ENCODE results near the gene HECW1. TPM values are rescaled to one million over a fixed set of nuclear protein-coding genes. Genes with fewer than 3 reads are reported as not detected.

HECW1 gene
- total RNA-seq, 3 donors from 2014 or later: 0.48 to 1.9 (median 0.66) TPM

DNA sequence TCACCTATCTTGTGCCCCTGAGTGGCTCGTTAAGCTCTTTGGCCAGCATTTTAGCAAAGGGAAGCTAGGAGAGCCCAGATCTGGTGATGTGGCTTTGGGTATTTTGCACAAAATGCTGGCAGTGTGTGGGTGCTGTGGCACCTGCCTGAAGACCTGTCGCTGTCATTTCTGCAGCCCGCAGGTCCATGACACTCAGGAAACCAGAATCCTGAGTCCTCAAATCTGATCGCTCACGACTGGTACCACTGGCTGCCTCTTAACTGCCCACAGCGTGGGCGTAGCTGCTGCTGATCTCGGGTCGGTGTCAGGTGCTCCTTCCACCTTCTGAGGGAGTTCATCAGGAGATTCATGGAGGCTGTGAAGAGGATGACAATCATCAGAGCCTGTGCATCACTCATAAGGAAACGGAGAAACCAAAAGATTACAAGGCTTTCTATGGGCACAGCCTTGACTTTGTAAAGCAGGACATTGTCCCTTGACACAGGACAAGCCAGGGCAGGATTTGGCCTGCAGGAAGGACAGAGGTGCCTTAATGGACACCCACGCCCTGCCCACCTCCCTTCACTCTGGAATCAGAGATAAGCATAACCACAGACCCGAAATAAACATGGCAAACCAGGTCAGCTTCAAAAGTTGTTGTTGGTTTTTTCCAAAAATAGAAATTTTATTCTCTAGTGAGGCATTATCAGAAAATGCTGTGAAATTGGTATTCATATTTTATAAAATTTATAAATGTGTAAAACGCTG lies 399.5 kb downstream of the HECW1 start:
- no peak for TF ChIP-seq POLR2AphosphoS5 (IDR thresholded peaks at IDR 0.05)
- TF ChIP-seq CTCF (IDR thresholded peaks at IDR 0.05): no peak
- TF ChIP-seq POLR2A (IDR thresholded peaks at IDR 0.05): no peak

GRCh38 chr7:43513251-43513650 lies 400.8 kb downstream of the HECW1 start:
- H3K36me3 ChIP-seq: no peaks in the 10 kb centered on the region
- H3K4me3 ChIP-seq: no peak overlapping the region
- intact Hi-C loops (cut with DNase I; ENCODE audit: low total_unique reads): no loop called here
- H3K9me3 ChIP-seq: no peaks in the 10 kb centered on the region
- H3K27ac ChIP-seq: no peak overlapping the region
- H3K27me3 ChIP-seq: no peaks in the 10 kb centered on the region
- TF ChIP-seq CTCF (IDR thresholded peaks at IDR 0.05) (no peak), POLR2A (IDR thresholded peaks at IDR 0.05) (no peak), POLR2AphosphoS5 (IDR thresholded peaks at IDR 0.05) (no peak)
- no peaks in the 10 kb centered on the region for H3K4me1 ChIP-seq
- no peak for DNase-seq (ENCODE audit: low spot score in 2 of 2)

More for the DNA sequence above, 399.5 kb downstream of the HECW1 start:
- Histone ChIP-seq H3K4me1 (no peaks in the 10 kb centered on the region), H3K27ac (no peak overlapping the region), H3K36me3 (no peaks in the 10 kb centered on the region), H3K4me3 (no peak overlapping the region), H3K9me3 (no peaks in the 10 kb centered on the region), H3K27me3 (no peaks in the 10 kb centered on the region)
- intact Hi-C loops (cut with DNase I; ENCODE audit: low total_unique reads): no loop called here
- DNase-seq (ENCODE audit: low spot score in 2 of 2): no peak

DNA sequence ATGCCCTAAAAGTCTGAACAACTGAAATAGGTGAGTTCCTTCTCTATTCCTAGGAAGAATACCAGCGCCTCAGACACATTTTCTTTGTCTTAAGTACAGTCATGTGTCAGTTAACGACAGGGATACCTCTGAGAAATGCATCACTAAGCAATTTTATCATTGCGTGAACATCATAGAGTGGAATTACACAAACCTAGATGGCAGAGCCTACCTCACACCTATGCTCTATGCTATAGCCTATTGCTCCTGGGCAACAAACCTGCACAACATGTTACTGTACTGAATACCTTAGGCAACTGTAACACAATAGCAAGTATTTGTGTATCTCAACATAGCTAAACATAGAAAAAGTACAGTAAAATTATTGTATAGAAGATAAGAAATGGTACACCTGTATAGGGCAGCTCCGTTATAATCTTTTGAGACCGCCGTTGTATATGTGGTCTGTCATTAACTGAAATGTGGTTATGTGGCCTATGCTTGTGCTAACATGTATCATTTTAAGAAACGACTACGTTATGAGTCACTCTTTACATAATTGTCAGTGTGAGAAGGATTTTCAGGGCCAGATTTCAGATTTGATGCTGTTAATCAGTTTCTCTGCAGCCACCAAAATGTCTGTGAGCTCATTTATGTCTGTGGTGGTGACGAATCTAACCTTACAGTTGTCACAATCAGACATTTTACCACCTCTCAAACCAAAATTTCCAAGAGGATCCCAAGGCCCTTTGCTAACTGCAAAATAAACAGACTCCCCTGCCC lies 404.3 kb downstream of the HECW1 start:
- TF ChIP-seq CTCF (IDR thresholded peaks at IDR 0.05) (no peak), POLR2A (IDR thresholded peaks at IDR 0.05) (no peak), POLR2AphosphoS5 (IDR thresholded peaks at IDR 0.05) (no peak)
- DNase-seq (ENCODE audit: low spot score in 2 of 2): no peak
- Histone ChIP-seq H3K4me3 (no peak overlapping the region), H3K9me3 (no peaks in the 10 kb centered on the region), H3K36me3 (no peaks in the 10 kb centered on the region), H3K27ac (no peak overlapping the region), H3K27me3 (no peaks in the 10 kb centered on the region), H3K4me1 (no peaks in the 10 kb centered on the region)
- intact Hi-C loops (cut with DNase I; ENCODE audit: low total_unique reads): no loop called here

GRCh38 chr7:43517464-43517863 lies 405.0 kb downstream of the HECW1 start:
- no peak for TF ChIP-seq POLR2A (IDR thresholded peaks at IDR 0.05)
- TF ChIP-seq POLR2AphosphoS5 (IDR thresholded peaks at IDR 0.05): no peak
- no peak for TF ChIP-seq CTCF (IDR thresholded peaks at IDR 0.05)
- no peak for DNase-seq (ENCODE audit: low spot score in 2 of 2)
- Histone ChIP-seq H3K36me3 (no peaks in the 10 kb centered on the region), H3K4me1 (no peaks in the 10 kb centered on the region), H3K9me3 (no peaks in the 10 kb centered on the region), H3K27ac (no peak overlapping the region), H3K4me3 (no peak overlapping the region), H3K27me3 (no peaks in the 10 kb centered on the region)
- intact Hi-C loops (cut with DNase I; ENCODE audit: low total_unique reads): no loop called here

- intact Hi-C loops (cut with DNase I; ENCODE audit: low total_unique reads): no loop called here
- H3K27ac ChIP-seq: no peak overlapping the region
- H3K4me3 ChIP-seq: no peak overlapping the region
- no peaks in the 10 kb centered on the region for H3K4me1 ChIP-seq
- H3K36me3 ChIP-seq: no peaks in the 10 kb centered on the region
- no peaks in the 10 kb centered on the region for H3K9me3 ChIP-seq
- no peaks in the 10 kb centered on the region for H3K27me3 ChIP-seq
- no peak for DNase-seq (ENCODE audit: low spot score in 2 of 2)
- TF ChIP-seq POLR2AphosphoS5 (IDR thresholded peaks at IDR 0.05): no peak
- no peak for TF ChIP-seq CTCF (IDR thresholded peaks at IDR 0.05)
- no peak for TF ChIP-seq POLR2A (IDR thresholded peaks at IDR 0.05)
Observed at GRCh38 chr7:43520201-43520600, 407.8 kb downstream of the HECW1 start.

Measured in breast epithelium (tissue), 4 donors.